Measurements from ENCODE around the gene KAZN.

- TF ChIP-seq CTCF (IDR thresholded peaks at IDR 0.05; ENCODE audit: low read length): no peak
- no peak for TF ChIP-seq EZH2 (IDR thresholded peaks at IDR 0.05; ENCODE audit: borderline replicate concordance, low read length)
Measured at GRCh38 chr1:14921057-14921456, 322.6 kb downstream of the KAZN start.
